Breast epithelium (tissue), 3 donors: ENCODE measurements around the gene PPARA.

Experiments used
- CTCF ChIP-seq, 3 donors: fragments of 450-650 bp; IDR thresholded peaks; one replicate each; pipeline ENCODE4 v1.5.1; 2016 to 2017; ENCODE audit warnings: antibody characterized with exemption in 3 of 3, mild to moderate bottlenecking in 3 of 3, moderate library complexity in 3 of 3
- POLR2A ChIP-seq: fragments of 450-650 bp; IDR thresholded peaks from one replicate; pipeline ENCODE4 v1.6.1; 2016; ENCODE audit warnings: antibody characterized with exemption, mild to moderate bottlenecking, moderate library complexity
- POLR2AphosphoS5 ChIP-seq, 3 donors: sonication (generic); formaldehyde crosslinking; IDR thresholded peaks; one replicate each; pipeline ENCODE4 v1.6.1; 2017; ENCODE audit warnings: antibody characterized with exemption in 3 of 3

- TF ChIP-seq CTCF (IDR thresholded peaks at IDR 0.05) (no peak), POLR2A (no peak), POLR2AphosphoS5 (IDR thresholded peaks at IDR 0.05) (no peak)
Measured at GRCh38 chr22:46209262-46209661, 58.9 kb downstream of the PPARA start.
